Stimulated activated CD8-positive, alpha-beta memory T cell treated with anti-CD3 and anti-CD28 coated beads, Interleukin-7, amount 100 ng/mL, for 4 hours (primary cell): Measurements from ENCODE around the gene GANC.

ENCODE experiments used
- DNase-seq, 2 donors: peaks; one replicate each; pipeline ENCODE4 v3.0.0-alpha.2; 2020; ENCODE audit warnings: low read depth in 2 of 2

Gene GANC

DNA sequence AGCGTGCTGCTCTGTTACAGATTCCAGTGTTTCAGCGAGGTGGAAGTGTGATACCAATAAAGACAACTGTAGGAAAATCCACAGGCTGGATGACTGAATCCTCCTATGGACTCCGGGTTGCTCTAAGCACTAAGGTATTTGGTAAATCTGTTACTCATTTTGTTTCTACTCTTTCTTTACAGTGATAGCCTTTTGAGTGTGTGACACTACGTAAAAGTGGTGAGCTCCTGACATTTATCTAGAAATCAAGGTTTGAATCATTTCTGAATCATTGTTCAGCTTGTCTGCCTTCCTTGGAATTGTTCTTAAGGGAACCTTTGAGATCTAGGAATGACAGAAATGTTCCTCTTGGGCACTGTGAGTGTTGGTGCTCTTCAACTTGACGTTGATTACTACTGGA, 75.1 kb downstream of the GANC start:
- no peak for DNase-seq

- no peak for DNase-seq
These were observed 76.2 kb downstream of the GANC start for GRCh38 chr15:42349186-42349585.

- no peak for DNase-seq
These were observed 79.4 kb downstream of the GANC start for GRCh38 chr15:42352401-42352800.

DNA sequence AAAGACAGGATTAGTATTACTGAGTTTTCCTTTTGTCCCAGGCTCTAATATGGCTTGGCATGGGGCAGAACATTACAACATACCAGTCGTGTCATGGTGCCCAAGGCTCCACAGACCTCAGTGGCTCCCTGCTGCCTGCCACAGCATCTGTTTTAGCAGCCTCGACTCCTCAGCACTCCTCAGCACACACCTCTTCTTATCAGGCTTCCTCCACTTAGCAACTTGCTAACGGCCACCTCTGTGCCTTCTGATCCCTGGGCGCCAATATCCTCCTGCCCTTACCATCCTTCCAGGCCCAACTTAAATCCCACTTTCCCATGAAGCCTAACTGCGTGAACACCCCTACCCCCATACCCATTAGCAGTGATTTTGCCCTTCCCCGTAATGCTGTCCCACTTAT, 80.1 kb downstream of the GANC start:
- no peak for DNase-seq

DNA sequence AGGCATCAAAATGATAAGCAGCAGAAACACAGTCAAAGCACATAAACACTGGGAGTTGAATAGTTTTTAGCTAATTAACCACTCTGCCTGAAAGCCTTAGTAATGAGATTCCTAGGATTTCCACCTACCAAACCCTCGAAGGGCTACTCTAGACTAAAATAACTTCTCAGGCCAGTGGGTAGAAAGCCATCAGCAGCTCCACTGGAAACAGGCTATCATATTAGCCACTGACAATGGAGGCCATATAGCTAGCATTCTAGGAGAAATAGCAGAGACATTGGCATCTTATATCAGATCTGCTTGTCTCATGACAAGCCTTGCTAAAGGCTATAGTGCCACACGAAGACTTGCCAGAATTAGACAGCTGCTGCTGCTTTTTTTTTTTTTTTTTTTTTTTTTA, 81.8 kb downstream of the GANC start:
- DNase-seq, result no peak

DNA sequence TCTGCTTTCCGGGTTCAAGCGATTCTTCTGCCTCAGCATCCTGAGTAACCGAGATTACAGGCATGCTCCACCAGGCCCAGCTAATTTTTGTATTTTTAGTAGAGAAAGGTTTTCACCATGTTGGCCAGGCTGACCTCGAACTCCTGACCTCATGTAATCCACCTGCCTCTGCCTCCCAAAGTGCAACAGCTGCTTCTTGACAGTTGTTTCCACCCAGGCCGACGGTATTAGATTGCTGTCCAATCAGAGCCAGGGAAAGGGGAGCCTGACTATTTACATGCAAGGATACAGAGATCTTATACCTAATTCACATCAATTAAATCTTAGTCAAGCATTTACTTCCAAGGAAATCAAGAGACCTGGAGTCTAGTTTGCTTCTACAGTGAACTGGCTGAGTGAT, 82.3 kb downstream of the GANC start:
- no peak for DNase-seq

DNA sequence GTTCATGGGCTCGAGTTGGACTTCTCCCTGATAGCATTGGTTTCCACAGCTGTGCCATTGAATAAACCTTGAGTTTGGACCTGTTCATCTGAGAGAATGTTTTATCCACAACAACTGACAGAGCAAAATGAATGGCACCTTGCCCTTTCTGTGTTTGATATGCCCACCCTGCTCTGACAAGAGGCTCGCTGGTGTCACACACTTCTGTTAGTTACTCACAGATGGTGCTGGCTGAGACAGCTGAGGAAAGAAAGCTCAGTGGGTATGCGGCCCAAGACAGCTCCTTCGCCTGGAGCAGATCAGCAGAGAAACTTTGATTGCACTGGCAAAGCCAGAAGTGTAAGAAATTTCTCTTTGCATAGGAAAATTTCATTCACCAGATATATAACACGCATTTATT, 83.8 kb downstream of the GANC start:
- DNase-seq, result no peak

- no peak for DNase-seq
These were observed 85.1 kb downstream of the GANC start for GRCh38 chr15:42358141-42358540.

- DNase-seq, result no peak
These were observed 86.2 kb downstream of the GANC start, which contains the start of gene CAPN3 for GRCh38 chr15:42359249-42359648. Gene CAPN3, plus strand, starts transcription at chr15:42359501. Its CDS starts 305 bp downstream, at chr15:42359806.

GRCh38 chr15:42359985-42360384, 87.0 kb downstream of the GANC start:
- DNase-seq, result no peak

DNA sequence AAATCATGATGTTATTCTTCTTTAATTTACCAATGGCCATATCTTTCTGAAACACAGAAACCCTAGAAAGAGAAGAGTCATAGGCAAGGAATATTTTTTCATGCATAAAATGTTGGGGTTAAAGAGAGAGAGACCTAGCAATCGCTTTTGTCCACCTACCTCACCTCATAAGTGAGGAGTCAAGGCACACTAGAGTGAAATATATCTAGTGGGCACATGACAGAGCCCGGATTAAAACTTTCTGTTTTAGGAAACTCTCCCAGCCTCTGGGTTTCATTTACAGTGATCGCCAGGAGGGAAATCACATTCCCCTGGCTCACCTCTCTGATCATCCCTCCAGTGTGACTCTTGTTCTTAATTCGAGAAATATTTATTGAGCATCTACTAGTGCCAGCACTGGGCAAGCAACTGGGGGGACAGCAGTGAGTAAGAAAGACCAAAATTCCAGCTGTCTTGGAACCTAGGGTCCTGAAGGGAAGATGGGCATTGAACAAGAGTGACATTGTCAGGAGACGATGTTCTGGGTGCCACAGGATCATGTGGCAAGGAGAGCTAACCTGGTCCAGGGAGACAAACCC, 87.6 kb downstream of the GANC start:
- no peak for DNase-seq

GRCh38 chr15:42363487-42363886, 90.5 kb downstream of the GANC start:
- no peak for DNase-seq

- no peak for DNase-seq
These were observed 90.9 kb downstream of the GANC start for GRCh38 chr15:42363942-42364341.

DNA sequence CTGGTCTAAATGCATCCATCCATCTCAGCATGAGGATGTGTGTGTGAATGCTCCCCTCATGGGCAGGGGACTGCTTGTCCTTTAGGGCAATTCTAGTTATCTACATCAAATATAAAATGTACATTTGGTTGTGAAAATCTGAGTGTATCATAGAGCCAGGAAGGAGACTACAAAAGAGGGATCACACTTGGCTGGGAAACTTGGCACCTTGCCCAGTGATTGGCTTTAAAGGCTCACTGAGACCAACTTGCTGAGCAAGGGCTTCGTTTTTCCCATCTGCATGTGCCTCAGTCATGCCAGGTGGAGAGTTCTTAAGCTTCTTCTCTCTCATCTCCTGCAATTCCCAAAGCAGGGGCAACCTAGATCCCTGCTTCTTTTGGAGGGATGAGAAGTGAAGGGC, 91.5 kb downstream of the GANC start:
- no peak for DNase-seq

- DNase-seq, result no peak
These were observed 93.0 kb downstream of the GANC start for GRCh38 chr15:42365921-42366550.

- no peak for DNase-seq
These were observed 94.0 kb downstream of the GANC start for GRCh38 chr15:42367041-42367440.

- no peak for DNase-seq
These were observed 95.1 kb downstream of the GANC start for GRCh38 chr15:42368096-42368495.

- no peak for DNase-seq
These were observed 98.1 kb downstream of the GANC start for GRCh38 chr15:42371096-42371495.

DNA sequence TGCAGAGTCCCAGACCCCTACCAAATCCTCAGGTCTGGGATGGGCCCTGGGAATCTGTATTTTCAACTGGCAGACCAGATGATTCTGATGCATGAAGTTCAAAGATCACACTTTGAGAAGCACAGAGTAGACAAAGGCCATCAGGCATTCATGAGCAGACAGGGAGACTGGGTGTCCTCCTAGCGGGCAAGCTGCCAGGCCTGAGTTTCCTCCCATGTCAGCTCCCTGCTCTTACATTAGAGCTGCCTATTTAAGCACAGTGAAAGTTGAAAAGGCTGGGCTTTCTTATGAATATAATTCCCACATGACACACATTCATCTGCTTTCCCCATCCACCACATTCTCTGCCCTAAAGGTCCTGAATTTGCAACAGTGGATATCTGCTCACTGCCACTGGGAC, 100.3 kb downstream of the GANC start:
- DNase-seq, result no peak

- no peak for DNase-seq
These were observed 100.9 kb downstream of the GANC start for GRCh38 chr15:42373936-42374335.

DNA sequence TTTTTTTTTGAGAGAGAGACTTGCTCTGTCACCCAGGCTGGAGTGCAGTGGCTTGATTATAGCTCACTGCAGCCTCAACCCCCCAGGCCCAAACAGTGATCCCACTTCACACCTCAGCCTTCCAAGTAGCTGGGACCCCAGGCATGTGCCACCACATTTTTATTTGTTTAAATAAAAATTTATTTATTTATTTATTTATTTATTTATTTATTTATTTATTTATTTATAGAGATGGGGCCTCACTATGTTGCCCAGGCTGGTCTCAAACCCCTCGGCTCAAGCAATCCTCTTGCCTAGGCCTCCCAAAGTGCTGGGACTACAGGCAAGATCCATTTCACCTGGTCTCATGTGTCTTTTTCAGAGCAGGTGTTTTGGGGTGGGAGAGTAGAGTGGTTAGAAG, 101.8 kb downstream of the GANC start:
- no peak for DNase-seq

DNA sequence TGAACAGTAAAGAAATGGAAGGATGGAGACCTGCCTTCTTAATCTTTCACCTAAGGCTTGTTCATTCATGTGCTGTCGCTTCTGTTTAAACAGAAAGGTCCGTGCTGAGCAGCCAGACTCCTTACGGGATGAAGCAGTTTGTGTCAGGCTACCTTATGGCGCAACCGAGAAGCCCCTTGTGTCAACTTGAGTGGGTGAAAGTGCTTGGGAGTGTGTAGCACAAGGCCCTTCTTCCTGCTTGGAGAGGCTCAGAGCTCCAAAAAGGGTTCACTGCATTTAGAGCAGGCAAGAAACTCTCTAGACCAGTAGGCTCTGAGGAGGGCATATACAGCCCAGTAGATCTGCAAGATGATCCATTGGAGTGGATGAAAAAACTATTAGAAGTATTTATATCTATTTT, 102.3 kb downstream of the GANC start:
- DNase-seq, result no peak

DNA sequence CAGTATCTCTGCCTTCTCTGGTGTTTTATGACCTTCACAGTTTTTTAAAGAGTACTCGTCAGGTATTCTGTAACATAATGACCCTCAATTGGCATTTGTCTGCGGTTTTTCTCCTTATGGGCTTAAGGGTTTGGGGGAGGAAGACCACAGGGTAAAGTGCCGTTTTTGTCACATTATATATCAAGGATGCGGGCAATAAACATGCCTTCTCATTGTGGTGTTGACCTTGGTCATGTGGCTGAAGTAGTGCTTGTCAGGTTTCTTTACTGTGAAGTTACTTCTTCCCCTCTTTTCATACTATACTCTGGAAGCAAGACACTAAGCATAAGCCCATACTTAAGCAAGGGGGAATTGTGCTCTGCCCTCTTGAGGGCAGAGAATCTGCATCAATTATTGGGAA, 102.9 kb downstream of the GANC start:
- no peak for DNase-seq

DNA sequence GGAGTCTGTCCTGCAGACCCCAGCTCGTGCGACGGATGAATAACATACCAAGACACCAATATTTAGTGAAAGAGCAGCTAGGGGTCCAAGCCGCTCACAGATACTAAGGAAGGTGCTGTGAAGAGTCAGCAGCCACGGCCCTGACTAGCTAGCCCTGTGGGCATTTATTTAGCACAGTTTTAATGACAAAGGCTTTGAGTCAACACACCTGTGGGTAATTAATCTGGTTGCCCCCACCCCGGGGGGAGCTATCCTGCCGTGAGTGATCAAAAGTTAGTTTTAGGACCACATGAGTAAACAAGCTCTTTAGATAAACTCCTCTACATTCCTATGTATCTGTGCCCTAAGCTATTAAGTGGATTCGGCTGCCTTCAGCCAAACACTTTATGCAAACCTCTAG, 105.0 kb downstream of the GANC start:
- no peak for DNase-seq
